GM10248 (cell line): ENCODE measurements around the gene KLF16.
"Not testable (repeated sequence)": the region's sequence is repeated elsewhere in the genome, so short reads cannot be mapped to it uniquely, and the experiment has no call there.

Source experiments
- CTCF ChIA-PET: fragments of 300-600 bp; sonication (Branson Sonifier 250); formaldehyde crosslinking; extraction: SDS; loops from one replicate; lab custom pipeline; 2021; ENCODE audit warnings: antibody characterized with exemption; lab: Yijun Ruan, JAX
- POLR2A ChIA-PET: fragments of 350-650 bp; sonication (Branson Sonifier 250); formaldehyde crosslinking; extraction: SDS; loops from one replicate; lab custom pipeline; 2020; ENCODE audit warnings: antibody characterized with exemption; lab: Yijun Ruan, JAX
- DNase-seq: peaks from one replicate; pipeline ENCODE4 v3.0.0; 2012; ENCODE audit errors: extremely low spot score
- TF ChIP-seq, protein P1 (sequence below): IDR thresholded peaks from 2 replicates; pipeline ENCODE4 v1.5.1; 2012; ENCODE audit warnings: mild to moderate bottlenecking, low read depth; ENCODE audit errors: extremely low read depth, missing control alignments, control extremely low read depth

KLF16 gene

DNA sequence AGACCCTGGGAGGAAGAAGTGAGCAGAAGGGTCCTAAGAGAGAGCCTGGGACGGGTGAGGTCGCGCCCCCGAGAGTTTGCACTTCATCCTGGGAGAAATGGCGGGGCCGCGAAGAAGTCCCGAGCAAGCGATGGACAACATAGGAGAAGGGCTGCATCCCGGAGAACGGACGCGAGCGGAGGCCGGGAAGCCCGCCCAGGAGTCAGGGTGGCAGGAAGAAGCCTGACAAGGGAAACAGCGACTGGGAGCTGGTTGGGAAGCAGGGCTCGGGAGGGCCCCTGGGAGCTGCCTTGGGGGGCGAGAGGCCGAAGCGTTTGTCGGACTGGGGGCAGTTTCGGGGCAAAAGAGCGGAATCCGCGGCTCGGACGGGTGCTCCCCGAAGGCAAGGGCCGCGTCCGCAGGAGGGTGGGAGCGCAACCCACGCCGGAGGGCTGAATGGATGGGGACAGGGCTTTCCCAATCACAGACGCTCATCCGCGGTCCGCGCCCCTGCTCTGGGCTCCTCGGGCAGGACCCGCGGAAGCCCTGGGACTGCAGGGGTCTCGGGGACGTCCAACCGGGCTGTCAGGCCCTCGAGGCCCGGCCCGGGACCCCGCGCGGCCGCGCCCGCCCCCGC lies 21.4 kb upstream of the KLF16 start:
- CTCF ChIA-PET = interaction anchor here (1.1 to 2.7 kb wide), 3 partner anchors 9 to 12 kb away, joined by 3 to 9 read pairs (median 5); no protein-coding TSS in a partner anchor
- DNase-seq = no peak
- TF ChIP-seq, protein P1, sequence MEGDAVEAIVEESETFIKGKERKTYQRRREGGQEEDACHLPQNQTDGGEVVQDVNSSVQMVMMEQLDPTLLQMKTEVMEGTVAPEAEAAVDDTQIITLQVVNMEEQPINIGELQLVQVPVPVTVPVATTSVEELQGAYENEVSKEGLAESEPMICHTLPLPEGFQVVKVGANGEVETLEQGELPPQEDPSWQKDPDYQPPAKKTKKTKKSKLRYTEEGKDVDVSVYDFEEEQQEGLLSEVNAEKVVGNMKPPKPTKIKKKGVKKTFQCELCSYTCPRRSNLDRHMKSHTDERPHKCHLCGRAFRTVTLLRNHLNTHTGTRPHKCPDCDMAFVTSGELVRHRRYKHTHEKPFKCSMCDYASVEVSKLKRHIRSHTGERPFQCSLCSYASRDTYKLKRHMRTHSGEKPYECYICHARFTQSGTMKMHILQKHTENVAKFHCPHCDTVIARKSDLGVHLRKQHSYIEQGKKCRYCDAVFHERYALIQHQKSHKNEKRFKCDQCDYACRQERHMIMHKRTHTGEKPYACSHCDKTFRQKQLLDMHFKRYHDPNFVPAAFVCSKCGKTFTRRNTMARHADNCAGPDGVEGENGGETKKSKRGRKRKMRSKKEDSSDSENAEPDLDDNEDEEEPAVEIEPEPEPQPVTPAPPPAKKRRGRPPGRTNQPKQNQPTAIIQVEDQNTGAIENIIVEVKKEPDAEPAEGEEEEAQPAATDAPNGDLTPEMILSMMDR = no peak
- POLR2A ChIA-PET = interaction anchor here (0.5 to 1.6 kb wide), 2 partner anchors 20 to 141 kb away, joined by 5 to 8 read pairs; no protein-coding TSS in a partner anchor

DNA sequence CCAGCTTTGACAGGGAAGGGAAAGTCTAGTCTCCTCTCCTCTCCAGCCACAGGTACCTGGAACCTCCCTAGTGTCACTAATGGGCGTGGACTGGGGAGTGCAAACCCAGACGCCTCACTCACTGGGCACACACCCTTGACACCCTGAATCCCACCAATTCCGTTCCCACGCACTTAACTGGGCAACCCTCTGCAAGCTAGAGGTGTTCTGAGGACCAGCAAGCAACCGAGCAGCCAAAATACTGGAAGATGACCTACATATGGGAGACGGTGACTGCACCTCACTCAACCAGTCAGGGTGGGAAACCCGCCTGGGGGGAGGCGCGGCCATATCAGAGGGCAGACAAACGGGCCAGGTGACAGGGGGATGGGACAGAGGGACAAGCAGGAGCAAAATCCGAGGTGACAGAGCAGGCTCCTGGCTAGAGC lies 20.9 kb upstream of the KLF16 start:
- TF ChIP-seq, protein P1 = no peak
- CTCF ChIA-PET = interaction anchor here (2.7 kb wide), 1 partner anchor 8 kb away, joined by 9 read pairs; no protein-coding TSS in a partner anchor
- no peak for DNase-seq
- POLR2A ChIA-PET = interaction anchor here (1.6 kb wide), 1 partner anchor 20 kb away, joined by 5 read pairs; no protein-coding TSS in a partner anchor

DNA sequence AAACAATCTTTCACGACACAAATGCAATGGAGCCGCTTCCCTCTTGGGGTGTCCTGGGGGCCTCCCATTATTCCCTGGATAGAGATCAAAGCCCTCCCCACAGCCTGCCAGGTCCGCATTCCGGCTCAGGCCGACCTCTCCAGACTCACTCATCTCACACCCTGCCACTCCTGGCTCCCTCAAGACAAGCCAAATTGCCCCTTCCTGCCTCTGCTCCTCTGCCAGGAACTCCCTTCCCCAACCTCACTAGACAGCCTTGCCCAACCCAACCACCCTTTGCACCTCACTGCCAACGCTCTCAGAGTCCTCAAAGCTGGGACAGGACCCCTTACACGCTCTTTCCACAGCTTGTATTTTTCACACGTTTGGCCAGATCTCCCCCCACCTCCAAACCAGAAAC lies 20.4 kb upstream of the KLF16 start:
- DNase-seq = no peak
- POLR2A ChIA-PET = interaction anchor here (1.6 kb wide), 1 partner anchor 19 kb away, joined by 5 read pairs; no protein-coding TSS in a partner anchor
- CTCF ChIA-PET = interaction anchor here (2.7 kb wide), 1 partner anchor 8 kb away, joined by 9 read pairs; no protein-coding TSS in a partner anchor
- TF ChIP-seq, protein P1 = no peak

DNA sequence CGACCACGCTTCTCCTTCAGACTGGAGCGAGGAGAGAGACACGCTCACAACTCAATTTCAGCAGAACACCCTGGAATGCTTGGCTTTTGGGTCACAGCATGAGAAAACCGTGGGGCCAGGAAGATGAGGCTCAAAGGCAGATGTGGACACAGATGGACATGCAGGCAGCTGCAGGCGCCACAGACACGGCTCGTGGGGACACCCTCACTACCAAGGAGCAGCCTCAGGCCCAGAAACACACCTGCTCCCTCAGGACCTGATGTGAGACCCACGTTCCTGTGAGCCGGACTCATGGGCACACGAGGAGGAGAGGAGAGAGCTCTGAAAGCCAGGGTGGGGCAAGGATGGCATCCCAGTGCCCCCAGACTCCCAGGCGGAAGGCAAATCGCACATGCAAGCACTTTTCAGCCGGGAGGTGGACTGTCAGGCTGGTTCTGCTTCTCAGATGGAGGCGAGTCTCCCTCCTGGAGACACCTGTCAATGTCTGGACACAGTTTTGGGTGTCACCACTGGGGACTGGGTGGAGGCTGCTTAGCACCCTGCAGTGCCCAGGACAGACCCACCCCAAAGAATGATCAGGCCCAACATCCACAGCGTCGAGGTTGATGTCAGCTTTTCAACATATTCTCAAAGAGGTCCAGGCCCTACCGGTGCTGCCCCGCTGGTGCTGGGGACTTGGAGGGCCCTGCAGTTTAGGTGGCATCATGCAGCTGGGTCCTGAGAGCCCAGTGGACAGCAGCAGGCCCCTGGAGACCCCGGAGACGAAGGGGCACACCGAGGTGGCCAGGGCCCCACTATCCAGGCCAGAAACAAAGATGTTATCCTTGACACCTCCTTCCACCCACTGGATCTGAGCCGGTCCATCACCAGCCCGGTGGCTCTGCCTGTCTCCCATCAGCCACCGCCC lies 19.7 kb upstream of the KLF16 start:
- CTCF ChIA-PET = interaction anchor here (1.1 to 2.7 kb wide), 2 partner anchors 7 to 18 kb away, joined by 3 to 9 read pairs; no protein-coding TSS in a partner anchor
- TF ChIP-seq, protein P1 = no peak
- no peak for DNase-seq
- POLR2A ChIA-PET = no interaction called here

DNA sequence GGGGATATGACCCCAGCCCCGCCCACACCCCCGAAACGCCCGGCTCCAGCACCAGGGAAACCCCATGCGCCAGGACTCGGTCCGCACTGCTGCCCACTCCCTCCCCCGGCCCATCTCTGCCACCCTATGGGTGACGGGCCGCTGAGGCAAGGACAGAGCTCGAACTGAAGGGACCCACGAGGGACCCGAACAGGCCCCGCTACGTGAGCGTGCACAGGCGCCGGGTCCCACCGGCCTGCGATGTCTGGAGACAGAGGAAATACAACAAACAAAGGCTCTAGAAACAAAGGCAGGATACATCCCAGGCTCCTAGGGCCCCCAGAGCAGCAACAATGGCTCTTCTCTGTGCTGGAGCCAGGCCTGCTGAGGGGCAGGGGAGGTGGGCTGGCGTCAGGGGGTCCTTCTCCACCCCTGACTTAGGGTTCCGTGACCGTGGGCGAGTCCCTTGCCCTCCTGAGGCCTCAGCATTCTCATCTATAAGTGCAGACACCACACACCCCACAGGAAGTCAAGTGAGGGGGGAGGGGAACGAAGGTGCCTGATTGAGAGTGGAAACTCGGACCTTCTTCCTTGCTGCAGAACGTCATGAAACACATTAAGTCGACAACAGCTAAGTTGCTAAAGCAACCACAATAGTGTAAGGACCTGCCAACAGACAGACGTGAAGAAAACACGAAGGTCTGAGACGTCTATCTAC lies 18.9 kb upstream of the KLF16 start:
- DNase-seq = no peak
- CTCF ChIA-PET = interaction anchor here (1.1 kb wide), 1 partner anchor 17 kb away, joined by 3 read pairs; no protein-coding TSS in a partner anchor
- POLR2A ChIA-PET = no interaction called here
- TF ChIP-seq, protein P1 = no peak

DNA sequence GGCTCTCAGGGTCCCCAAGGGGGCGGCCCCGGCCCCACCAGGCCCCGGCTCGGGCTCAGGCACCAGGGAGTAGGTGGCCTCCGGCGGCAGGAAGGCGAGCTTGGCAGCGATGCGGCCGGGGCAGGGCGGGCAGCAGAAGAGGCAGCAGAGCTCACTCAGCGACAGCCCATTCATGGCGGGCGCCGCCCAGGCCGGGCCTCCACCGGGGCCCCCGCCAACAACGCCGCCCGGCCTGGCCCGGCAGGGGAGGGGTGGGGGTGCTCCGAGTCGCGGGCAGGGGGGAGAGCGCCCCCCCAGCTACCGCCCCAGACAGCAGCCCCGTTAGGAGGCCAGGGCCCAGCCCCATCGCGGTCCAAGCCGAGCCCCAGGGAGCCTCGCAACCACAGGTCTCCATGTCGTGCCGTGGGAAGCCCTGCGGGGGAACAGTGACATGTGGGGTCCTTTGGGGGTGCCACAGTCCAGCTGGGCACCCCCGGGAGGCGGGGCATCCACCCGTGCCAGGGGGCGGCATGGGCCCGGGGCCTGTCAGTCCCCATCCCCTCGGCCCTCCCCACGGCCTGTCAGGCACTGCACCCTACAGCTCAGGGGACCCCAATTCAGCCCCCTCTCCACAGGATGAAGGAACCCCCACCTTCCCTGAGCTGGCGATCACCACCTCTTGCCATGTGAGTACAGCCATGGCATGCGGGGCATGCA lies 18.2 kb upstream of the KLF16 start:
- CTCF ChIA-PET, POLR2A ChIA-PET, DNase-seq: not testable (repeated sequence)
